ENCODE results near the gene ZBTB16.

DNA sequence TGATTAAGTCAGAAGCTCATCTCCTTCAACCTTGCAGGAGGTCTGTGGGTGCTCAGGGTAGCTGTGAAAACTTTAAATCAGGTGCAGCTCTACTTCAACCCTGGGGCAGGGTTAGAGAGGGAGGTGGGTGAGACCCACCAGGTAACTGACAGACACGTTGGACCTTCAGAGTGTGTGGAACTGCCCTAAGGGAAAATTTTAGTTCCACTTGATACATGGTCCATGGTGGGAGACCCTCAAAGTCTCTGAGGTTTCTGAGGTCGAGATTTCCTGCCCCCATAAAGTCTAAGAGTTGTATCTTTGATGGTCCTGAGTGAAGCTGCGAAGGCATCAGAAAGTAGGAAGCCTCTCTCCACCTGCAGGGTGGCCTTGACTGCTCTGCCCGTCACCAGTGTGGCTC, 212.8 kb downstream of the ZBTB16 start:
- TF ChIP-seq CTCF (IDR thresholded peaks at IDR 0.05): no peak
- no peak for TF ChIP-seq ZFX (IDR thresholded peaks at IDR 0.05; ENCODE audit: borderline replicate concordance)
